Epithelial cell of esophagus (primary cell): ENCODE measurements around the gene TCFL5.

Source experiments
- DNase-seq: peaks from one replicate; pipeline ENCODE4 v3.0.0; 2010; ENCODE audit warnings: low read depth
- H3K4me3 ChIP-seq: 2 replicates; pipeline ENCODE4 v1.5.1; 2011; ENCODE audit warnings: mild to moderate bottlenecking, low read length, control low read depth
- TF ChIP-seq, protein P1 (sequence below): IDR thresholded peaks from 2 replicates; pipeline ENCODE4 v1.5.1; 2011; ENCODE audit warnings: low read depth, mild to moderate bottlenecking, low read length, control low read depth, inconsistent platforms; ENCODE audit not compliant: insufficient read depth; ENCODE audit errors: missing control alignments

Gene TCFL5

DNA sequence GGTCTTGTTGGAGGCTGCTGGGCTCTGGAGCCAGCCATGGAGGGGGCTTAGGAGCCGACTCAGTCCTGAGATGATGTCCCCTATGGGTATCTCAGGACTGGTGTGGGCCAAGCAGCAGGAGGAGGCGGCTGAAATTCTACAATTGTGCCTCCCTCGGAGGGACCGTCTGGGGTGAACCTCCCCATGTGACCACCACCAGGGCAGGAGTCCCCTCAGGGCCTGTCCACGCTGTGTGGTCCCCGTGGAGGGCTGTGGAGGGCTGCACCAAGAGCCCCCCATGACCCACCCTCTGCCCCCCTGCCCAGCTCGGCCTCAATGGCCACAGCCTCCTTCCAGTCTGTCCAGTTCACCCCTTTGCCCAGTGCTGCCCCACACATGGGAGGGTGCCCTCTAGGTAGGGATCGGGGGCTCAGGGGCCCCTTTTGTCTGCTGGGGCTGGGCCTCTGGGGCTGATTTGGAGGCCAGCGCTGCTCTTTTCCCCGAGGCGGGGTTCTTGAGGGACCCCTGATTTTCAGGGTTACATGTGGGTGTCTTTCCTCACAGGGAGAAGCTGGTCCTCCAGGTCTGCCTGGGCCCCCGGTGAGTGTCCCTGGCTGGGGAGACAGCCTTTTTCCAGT, 43.5 kb downstream of the TCFL5 start:
- no peak for DNase-seq
- TF ChIP-seq, protein P1, sequence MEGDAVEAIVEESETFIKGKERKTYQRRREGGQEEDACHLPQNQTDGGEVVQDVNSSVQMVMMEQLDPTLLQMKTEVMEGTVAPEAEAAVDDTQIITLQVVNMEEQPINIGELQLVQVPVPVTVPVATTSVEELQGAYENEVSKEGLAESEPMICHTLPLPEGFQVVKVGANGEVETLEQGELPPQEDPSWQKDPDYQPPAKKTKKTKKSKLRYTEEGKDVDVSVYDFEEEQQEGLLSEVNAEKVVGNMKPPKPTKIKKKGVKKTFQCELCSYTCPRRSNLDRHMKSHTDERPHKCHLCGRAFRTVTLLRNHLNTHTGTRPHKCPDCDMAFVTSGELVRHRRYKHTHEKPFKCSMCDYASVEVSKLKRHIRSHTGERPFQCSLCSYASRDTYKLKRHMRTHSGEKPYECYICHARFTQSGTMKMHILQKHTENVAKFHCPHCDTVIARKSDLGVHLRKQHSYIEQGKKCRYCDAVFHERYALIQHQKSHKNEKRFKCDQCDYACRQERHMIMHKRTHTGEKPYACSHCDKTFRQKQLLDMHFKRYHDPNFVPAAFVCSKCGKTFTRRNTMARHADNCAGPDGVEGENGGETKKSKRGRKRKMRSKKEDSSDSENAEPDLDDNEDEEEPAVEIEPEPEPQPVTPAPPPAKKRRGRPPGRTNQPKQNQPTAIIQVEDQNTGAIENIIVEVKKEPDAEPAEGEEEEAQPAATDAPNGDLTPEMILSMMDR = no peak
- H3K4me3 ChIP-seq = no peak overlapping the region

DNA sequence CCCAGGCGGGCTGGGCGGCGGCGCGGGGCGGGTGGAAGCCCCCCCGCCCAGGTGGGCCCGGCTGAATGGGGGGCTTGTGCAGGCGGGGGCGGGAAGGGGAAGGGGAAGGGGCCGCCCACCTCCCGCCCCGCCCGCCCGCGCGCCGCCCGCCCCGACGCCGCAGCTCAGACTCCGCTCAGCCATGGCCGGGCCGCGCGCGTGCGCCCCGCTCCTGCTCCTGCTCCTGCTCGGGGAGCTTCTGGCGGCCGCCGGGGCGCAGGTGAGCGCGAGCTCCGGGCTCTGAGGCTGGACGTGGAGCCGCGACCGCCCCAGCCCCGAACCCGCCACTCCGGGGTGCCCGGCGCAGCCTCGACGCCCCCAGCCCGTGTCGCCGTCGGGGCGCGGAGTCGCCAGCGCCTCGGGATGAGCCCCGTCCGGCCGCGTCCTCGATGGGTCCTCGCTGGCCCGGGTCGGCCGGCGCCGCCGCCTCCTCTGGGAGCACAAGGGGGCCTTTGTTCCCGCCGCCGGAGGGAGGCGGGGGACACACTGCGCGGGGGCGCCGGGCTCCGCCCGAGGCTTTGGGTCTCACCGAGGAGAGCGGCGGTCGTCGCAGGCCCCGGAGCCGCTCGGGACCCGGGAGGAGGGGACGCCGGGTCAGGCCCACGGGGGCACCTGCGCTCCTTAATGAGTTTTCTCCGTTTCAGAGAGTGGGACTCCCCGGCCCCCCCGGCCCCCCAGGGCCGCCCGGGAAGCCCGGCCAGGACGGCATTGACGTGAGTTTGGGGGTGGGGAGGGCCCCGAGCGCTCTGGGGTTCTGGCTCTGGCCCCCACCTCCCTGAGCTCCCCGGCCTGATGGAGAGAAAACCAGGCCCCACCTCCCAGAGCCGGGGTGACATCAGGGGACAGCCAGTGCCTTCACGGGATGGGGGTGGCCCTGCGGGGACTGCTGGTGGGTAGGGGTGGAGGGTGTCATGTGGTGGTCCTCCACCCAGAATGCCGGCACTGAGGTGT, 44.4 kb downstream of the TCFL5 start, which contains the start of gene COL9A3:
COL9A3 (plus strand) TSS at position 167 of the 990 bp plus-strand sequence; CDS start at position 182, 15 bp downstream.
- TF ChIP-seq, protein P1 = no peak
- DNase-seq = no peak
- H3K4me3 ChIP-seq = no peak within 1 kb of the TSS

DNA sequence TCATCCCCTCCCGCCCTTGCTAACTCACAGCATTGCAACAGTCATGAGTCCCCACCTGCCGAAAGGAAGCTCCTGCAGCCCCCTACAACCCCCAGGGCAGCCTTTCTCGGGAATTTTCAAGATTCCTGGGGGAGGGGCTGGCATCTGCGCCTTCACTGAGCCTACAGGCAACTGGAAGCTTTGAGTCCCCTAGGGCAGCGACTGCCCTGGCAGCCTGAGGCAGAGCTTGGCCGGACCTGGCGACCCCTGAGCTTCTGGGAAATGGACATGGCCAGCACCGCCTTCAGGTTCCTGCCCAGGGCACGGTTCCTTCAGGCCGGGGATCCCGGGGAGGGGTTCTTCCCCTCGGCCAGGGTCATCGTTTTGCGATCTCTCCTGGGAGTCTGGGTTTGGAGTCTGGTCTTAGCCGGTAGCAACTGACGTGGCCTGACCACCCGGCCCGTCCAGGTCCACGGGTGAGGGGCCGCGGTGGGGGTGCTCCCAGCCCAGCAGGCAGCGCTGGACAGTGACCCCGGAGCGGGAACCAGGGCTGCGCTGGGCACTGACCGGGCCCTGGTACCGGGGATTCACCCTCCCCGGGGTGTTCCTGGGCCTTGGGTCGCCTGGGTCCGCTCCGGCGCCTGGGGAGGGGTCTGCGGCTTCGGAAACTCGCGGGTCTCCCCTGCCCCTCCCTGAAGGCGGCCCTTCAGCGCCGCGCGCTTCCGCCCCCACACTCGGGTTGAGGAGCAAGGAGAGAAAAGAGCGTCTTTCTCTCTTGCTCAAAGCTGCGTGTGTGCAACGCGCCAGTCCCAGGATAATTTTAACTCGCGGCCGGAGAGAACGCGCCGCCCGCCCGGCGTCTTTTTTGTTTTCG, 45.4 kb downstream of the TCFL5 start:
- no peak overlapping the region for H3K4me3 ChIP-seq

DNA sequence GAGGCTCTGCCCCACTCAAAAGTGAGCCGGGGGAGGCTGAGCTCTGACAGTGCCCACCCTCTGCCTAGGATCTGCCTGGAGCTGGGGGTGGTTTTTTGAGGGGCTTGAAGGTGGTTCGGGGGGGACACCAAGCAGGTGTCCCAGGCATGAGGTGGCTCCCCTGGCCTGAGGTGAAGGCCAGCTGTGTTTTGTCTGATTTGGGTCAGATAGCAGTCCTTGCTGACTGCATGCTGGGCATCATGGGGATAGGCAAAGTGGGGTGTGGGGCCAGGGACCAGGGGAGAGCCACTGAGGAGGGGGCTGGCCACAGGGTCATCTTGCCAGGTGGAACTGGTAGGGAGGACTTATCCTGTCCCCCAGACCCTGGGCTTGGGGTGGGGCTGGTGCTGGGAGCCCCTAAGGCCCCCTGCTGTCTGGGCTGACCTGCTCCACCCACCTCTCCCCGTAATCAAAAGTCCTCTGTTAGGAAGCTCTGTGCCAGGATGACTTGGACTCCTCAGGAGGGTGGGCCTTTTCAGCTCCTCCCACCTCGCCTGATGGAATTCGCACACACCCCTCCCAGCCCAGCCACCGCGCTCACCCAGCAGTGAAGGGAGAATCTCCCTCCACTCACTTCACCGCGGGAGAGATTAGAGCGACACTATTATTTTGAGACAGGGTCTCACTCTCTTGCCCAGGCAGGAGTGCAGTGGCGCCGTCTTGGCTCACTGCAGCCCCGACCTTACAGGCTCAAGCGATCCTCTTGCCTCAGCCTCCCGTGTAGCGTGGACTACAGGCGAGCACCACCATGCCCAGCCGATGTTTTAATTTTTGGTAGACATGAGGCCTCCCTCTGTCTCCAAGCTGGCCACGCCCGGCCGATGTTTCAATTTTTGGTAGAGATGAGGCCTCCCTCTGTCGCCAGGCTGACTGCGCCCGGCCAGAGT, 46.3 kb downstream of the TCFL5 start:
- no peak overlapping the region for H3K4me3 ChIP-seq
- TF ChIP-seq, protein P1 = no peak
- DNase-seq = peak; percentile 62

More for the DNA sequence above, 45.4 kb downstream of the TCFL5 start:
- TF ChIP-seq, protein P1 = no peak
- DNase-seq = no peak

DNA sequence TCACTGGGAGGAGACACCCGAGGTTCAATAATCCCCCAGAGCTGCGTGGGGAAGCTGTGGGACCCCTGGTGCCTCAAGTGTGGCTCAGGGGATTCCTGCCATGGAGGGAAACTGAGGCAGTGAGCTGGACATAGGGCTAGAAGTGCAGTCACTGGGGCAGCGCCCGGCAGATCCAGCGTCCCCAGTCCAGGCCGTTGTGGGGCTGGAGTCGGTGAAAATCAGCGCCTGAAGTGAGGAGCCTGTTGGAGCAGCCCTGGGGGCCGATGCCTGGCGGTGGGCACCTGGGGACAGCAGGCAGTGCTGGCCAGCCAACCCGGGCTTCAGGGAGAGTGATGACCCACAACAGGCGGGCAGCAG, 46.9 kb downstream of the TCFL5 start:
- no peak overlapping the region for H3K4me3 ChIP-seq
- TF ChIP-seq, protein P1 = no peak
- DNase-seq = no peak

DNA sequence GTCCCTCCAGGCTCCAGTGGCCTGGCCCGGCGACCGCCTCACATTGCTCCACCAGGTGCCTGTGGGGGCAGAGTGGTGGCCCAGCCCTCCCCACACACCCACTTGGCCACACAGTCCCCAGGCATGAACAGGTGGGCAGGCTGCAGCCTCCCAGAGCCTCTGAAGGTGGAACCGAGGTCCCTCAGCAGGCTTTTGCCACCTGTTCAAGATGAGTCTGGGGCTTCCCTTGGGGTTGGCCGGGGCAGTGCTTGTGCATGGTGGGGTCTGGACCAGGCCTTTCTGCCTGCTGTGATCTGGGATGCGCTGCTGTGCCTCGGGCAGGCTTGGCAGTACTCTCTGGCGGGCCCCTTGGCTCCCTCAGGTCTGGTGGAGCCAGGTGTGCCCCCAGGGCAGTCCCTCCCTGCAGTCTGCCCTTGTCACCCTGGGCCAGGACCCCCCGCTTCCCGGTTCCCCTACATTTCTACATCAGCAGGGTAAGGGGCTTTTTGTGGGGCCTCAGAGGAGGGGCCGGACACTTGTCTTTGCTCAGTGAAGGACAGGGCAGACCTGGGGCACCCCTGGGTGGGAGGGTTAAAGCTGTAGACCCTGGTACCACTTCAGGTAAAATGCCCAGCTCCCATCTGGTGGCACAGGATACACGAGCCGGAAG, 47.4 kb downstream of the TCFL5 start:
- H3K4me3 ChIP-seq = no peak overlapping the region
- DNase-seq = no peak
- TF ChIP-seq, protein P1 = no peak
